HCT116 (cell line): ENCODE measurements around the gene PC. TPM values are rescaled to one million over a fixed set of nuclear protein-coding genes. Genes with fewer than 3 reads are reported as not detected.

Source experiments
- ATAC-seq: fragments of 200-7000 bp; cut with Tn5 transposase; 2 replicates; pipeline ENCODE4 v1.9.1; 2020; ENCODE audit warnings: mild to moderate bottlenecking, moderate library complexity
- BruUV-seq: library from RNA; stranded (reverse); fragments of 400-500 nt; replicated peaks from 2 replicates; lab custom pipeline; 2021; lab: Mats Ljungman, UMichigan
- CTCF ChIA-PET: fragments of 300-600 bp; sonication (Branson Sonifier 250); formaldehyde crosslinking; loops from one replicate; lab custom pipeline; 2021; ENCODE audit warnings: antibody characterized with exemption; lab: Charles Lee
- POLR2A ChIA-PET: fragments of 300-600, 350-600 bp; sonication (Branson Sonifier 250); formaldehyde crosslinking; loops from one replicate; lab custom pipeline; 2021; ENCODE audit warnings: antibody characterized with exemption; lab: Charles Lee
- RAD21 ChIA-PET, 2 experiments: fragments of 300-600 bp; sonication (Branson Sonifier 250); formaldehyde crosslinking; loops; one replicate each; lab custom pipeline; 2023; ENCODE audit warnings: low total read pairs in 2 of 2; ENCODE audit not compliant: uncharacterized antibody in 2 of 2, unreplicated experiment in 2 of 2, low non-redundant PET in 1 of 2; lab: Charles Lee
- DNase-seq: peaks from one replicate; pipeline ENCODE4 v3.0.0-alpha.2; 2010; ENCODE audit warnings: low read depth, low spot score
- H2AFZ ChIP-seq: fragments of 200-600 bp; shearing (Covaris generic), sonication (generic); 2 replicates; pipeline ENCODE4 v1.6.1; 2017; ENCODE audit warnings: low read depth, mixed run types, mixed read lengths, antibody characterized with exemption, low read length; ENCODE audit not compliant: poor library complexity, severe bottlenecking
- H3K27ac ChIP-seq: 2 replicates; pipeline ENCODE4 v1.5.1; 2012; ENCODE audit warnings: low read depth, low read length
- H3K27me3 ChIP-seq: fragments of 200-600 bp; sonication (generic); 2 replicates; pipeline ENCODE4 v1.6.1; 2016; ENCODE audit warnings: mixed run types, low read length, mixed read lengths; ENCODE audit not compliant: insufficient read depth
- H3K36me3 ChIP-seq, 2 experiments: fragments of 200-500 bp in 1 of 2; fragments of 200-600 bp in 1 of 2; sonication (Bioruptor generic) in 1 of 2; sonication (generic) in 1 of 2; 2 replicates each; pipeline versions ENCODE4 v1.5.1 to v1.6.1; 2014 to 2016; ENCODE audit warnings: low read length in 2 of 2, inconsistent platforms in 1 of 2, mixed read lengths in 1 of 2, mixed run types in 1 of 2; ENCODE audit not compliant: insufficient read depth in 2 of 2, control insufficient read depth in 1 of 2
- H3K4me1 ChIP-seq, 2 experiments: fragments of 200-600 bp in 1 of 2; sonication (generic) in 1 of 2; 2 replicates each; pipeline versions ENCODE4 v1.5.1 to v1.6.1; 2012 to 2017; ENCODE audit warnings: low read length in 2 of 2, inconsistent platforms in 1 of 2, mild to moderate bottlenecking in 1 of 2, mixed read lengths in 1 of 2, mixed run types in 1 of 2, moderate library complexity in 1 of 2; ENCODE audit not compliant: insufficient read depth in 2 of 2, control insufficient read depth in 1 of 2
- H3K4me2 ChIP-seq: fragments of 200-600 bp; sonication (generic); 2 replicates; pipeline ENCODE4 v1.6.1; 2017; ENCODE audit warnings: mixed run types, low read length, mixed read lengths
- H3K4me3 ChIP-seq, 2 experiments: fragments of 200-600 bp in 1 of 2; sonication (generic) in 1 of 2; replicated peaks in 1 of 2; 2 replicates each; pipeline ENCODE4 v1.5.1; 2011 to 2016; ENCODE audit warnings: low read length in 2 of 2, control low read depth in 1 of 2, low read depth in 1 of 2, mild to moderate bottlenecking in 1 of 2, mixed read lengths in 1 of 2, mixed run types in 1 of 2
- H3K79me2 ChIP-seq: fragments of 200-600 bp; sonication (generic); 2 replicates; pipeline ENCODE4 v1.6.1; 2017; ENCODE audit warnings: mild to moderate bottlenecking, mixed run types, low read length, moderate library complexity, mixed read lengths; ENCODE audit not compliant: insufficient read depth
- H3K9ac ChIP-seq: fragments of 200-600 bp; sonication (generic); 2 replicates; pipeline ENCODE4 v1.6.1; 2016; ENCODE audit warnings: low read length, mixed read lengths
- H3K9me2 ChIP-seq: fragments of 200-600 bp; sonication (generic), shearing (Covaris generic); 2 replicates; pipeline ENCODE4 v1.6.1; 2017; ENCODE audit warnings: mixed run types, mild to moderate bottlenecking, moderate library complexity; ENCODE audit not compliant: insufficient read depth
- H3K9me3 ChIP-seq, 2 experiments: fragments of 200-500 bp in 1 of 2; fragments of 200-600 bp in 1 of 2; sonication (Bioruptor generic) in 1 of 2; sonication (generic) in 1 of 2; 2 replicates each; pipeline ENCODE4 v1.6.1; 2014 to 2017; ENCODE audit warnings: low read length in 2 of 2, mixed read lengths in 2 of 2, inconsistent platforms in 1 of 2, low read depth in 1 of 2, mild to moderate bottlenecking in 1 of 2, mixed run types in 1 of 2, moderate library complexity in 1 of 2; ENCODE audit not compliant: control insufficient read depth in 1 of 2, insufficient read depth in 1 of 2
- H4K20me1 ChIP-seq: fragments of 200-600 bp; sonication (generic), shearing (Covaris generic); 2 replicates; pipeline ENCODE4 v1.6.1; 2017; ENCODE audit warnings: mixed run types, mild to moderate bottlenecking, moderate library complexity; ENCODE audit not compliant: insufficient read depth
- EGR1 ChIP-seq: IDR thresholded peaks from 2 replicates; pipeline ENCODE4 v1.6.1; 2012; ENCODE audit warnings: low read depth
- EZH2phosphoT487 ChIP-seq: fragments of 200-600 bp; IDR thresholded peaks from 2 replicates; pipeline ENCODE4 v1.6.1; 2018; ENCODE audit warnings: antibody characterized with exemption, borderline replicate concordance
- RAD21 ChIP-seq: IDR thresholded peaks from 2 replicates; pipeline ENCODE4 v1.6.1; 2012; ENCODE audit warnings: low read depth, mild to moderate bottlenecking
- REST ChIP-seq: IDR thresholded peaks from 2 replicates; pipeline ENCODE4 v1.6.1; 2012; ENCODE audit warnings: low read depth
- TCF7L2 ChIP-seq: IDR thresholded peaks from 2 replicates; pipeline ENCODE4 v1.7.0; 2011; ENCODE audit warnings: borderline replicate concordance, inconsistent platforms; ENCODE audit not compliant: insufficient read depth, insufficient read length; ENCODE audit errors: extremely low read depth
- intact Hi-C: fragments of 100-400 bp; cut with micrococcal nuclease; formaldehyde crosslinking; loops from 2 replicates; pipeline ENCODE4 v1.10.0; 2022
- total RNA-seq: library from RNA; stranded (reverse); gene quantifications from one replicate; pipeline ENCODE4 v1.2.1, GENCODE V29; 2021; ENCODE audit not compliant: unreplicated experiment

The PC gene
- total RNA-seq, 1 experiment from 2014 or later: 24.1 TPM

DNA sequence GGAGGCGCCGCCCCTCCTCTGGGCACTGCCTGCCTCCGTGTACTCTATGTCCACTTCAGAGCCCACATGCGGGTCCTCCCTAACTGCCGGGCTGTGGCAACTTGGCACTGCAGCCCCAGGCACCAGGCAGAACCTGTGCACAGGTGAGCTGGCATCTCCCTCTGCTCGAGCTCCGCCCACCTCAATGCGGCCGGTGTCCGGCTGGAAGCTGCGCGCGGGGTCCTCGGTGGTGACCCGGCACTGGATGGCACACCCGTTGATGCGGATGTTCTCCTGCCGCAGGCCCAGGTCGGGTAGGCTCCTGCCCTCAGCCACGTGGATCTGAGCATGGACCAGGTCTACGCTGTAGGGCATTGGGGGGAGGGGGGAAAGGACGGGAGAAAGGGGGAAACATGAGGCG lies 92.2 kb downstream of the PC start:
- Histone ChIP-seq H3K79me2 (no peaks in the 10 kb centered on the region), H3K9ac (no peak overlapping the region), H3K27ac (no peak overlapping the region)
- no peak for TF ChIP-seq RAD21
- TF ChIP-seq EZH2phosphoT487: no peak
- TF ChIP-seq TCF7L2: no peak
- no peak for TF ChIP-seq EGR1
- TF ChIP-seq REST: no peak
- TF ChIP-seq, all 23 proteins: peak for 0
- ChIA-PET RAD21 (no interaction called here), CTCF (no interaction called here), POLR2A (no interaction called here)
- Histone ChIP-seq H3K36me3 (no peaks in the 10 kb centered on the region; a peak in 1 of 4 replicates), H3K9me2 (no peaks in the 10 kb centered on the region), H3K27me3 (no peaks in the 10 kb centered on the region), H3K4me2 (no peak overlapping the region), H2AFZ (no peak overlapping the region), H3K4me1 (peaks cover 7 to 23% of the 10 kb centered on the region in 2 experiments; a peak in 3 of 4 replicates), H3K9me3 (no peaks in the 10 kb centered on the region), H3K4me3 (no peak overlapping the region), H4K20me1 (no peaks in the 10 kb centered on the region)
- ATAC-seq (no peak), DNase-seq (no peak)
- BruUV-seq: no TSS peak
- intact Hi-C loops: no loop called here
